Fibroblast of the conjunctiva (primary cell): ENCODE results near the gene MIEF2.

ENCODE experiments used
- DNase-seq: peaks from one replicate; pipeline ENCODE4 v3.0.0-alpha.2; 2010; ENCODE audit warnings: low read depth

The MIEF2 gene

GRCh38 chr17:18256776-18257175 lies 3.7 kb upstream of the MIEF2 start:
- DNase-seq, result no peak

- DNase-seq, result no peak
Measured at GRCh38 chr17:18257268-18257981, 3.0 kb upstream of the MIEF2 start.

- peak; percentile 34 for DNase-seq
Measured at GRCh38 chr17:18257982-18258355, 2.5 kb upstream of the MIEF2 start.

- DNase-seq, result no peak
Measured at GRCh38 chr17:18258356-18259038, 2.0 kb upstream of the MIEF2 start, which contains the start of gene FLII. Gene FLII (minus strand): TSS chr17:18258738. CDS start chr17:18258690, 48 bp downstream.

- DNase-seq, result no peak
Measured at GRCh38 chr17:18259621-18260331, 686 bp upstream of the MIEF2 start.

- DNase-seq, result no peak
Measured at GRCh38 chr17:18261146-18261515, 669 bp downstream of the MIEF2 start.

GRCh38 chr17:18261659-18262058 lies 1.2 kb downstream of the MIEF2 start:
- DNase-seq, result no peak

GRCh38 chr17:18262111-18262510 lies 1.6 kb downstream of the MIEF2 start:
- no peak for DNase-seq

GRCh38 chr17:18262641-18263040 lies 2.2 kb downstream of the MIEF2 start:
- DNase-seq, result no peak

- no peak for DNase-seq
Measured at GRCh38 chr17:18263885-18264682, 3.6 kb downstream of the MIEF2 start.

- no peak for DNase-seq
Measured at GRCh38 chr17:18267366-18267765, 6.9 kb downstream of the MIEF2 start.

- DNase-seq, result no peak
Measured at GRCh38 chr17:18267927-18268711, 7.7 kb downstream of the MIEF2 start.

GRCh38 chr17:18270046-18270931 lies 9.8 kb downstream of the MIEF2 start:
- no peak for DNase-seq

GRCh38 chr17:18277076-18277475 lies 16.6 kb downstream of the MIEF2 start:
- DNase-seq, result no peak

GRCh38 chr17:18278867-18279266 lies 18.4 kb downstream of the MIEF2 start:
- no peak for DNase-seq

- no peak for DNase-seq
Measured at GRCh38 chr17:18280249-18280648, 19.8 kb downstream of the MIEF2 start.

- no peak for DNase-seq
Measured at GRCh38 chr17:18280766-18281371, 20.4 kb downstream of the MIEF2 start.

GRCh38 chr17:18281788-18282187 lies 21.3 kb downstream of the MIEF2 start:
- DNase-seq, result no peak

- DNase-seq, result no peak
Measured at GRCh38 chr17:18285296-18285695, 24.8 kb downstream of the MIEF2 start.
